GM19463 (cell line): ENCODE results near the gene CYFIP1.

Experiments used
- ATAC-seq: cut with Tn5 transposase; IDR thresholded peaks from one replicate; pipeline ENCODE4 v1.9.1; 2021; ENCODE audit warnings: mild to moderate bottlenecking, moderate library complexity; ENCODE audit not compliant: unreplicated experiment

CYFIP1 gene

GRCh38 chr15:22827125-22827524, 153.0 kb downstream of the CYFIP1 start:
- no peak for ATAC-seq

GRCh38 chr15:22823495-22824128, 156.6 kb downstream of the CYFIP1 start:
- ATAC-seq: no peak

GRCh38 chr15:22819651-22820050, 160.5 kb downstream of the CYFIP1 start:
- no peak for ATAC-seq
